T follicular helper cell (primary cell): ENCODE results near the gene BAIAP2L1.

ENCODE experiments used
- DNase-seq: peaks from one replicate; pipeline ENCODE4 v3.0.0-alpha.2; 2020; ENCODE audit warnings: low read depth

Gene BAIAP2L1

GRCh38 chr7:98267303-98267702 is 133.6 kb downstream of the BAIAP2L1 start:
- DNase-seq = no peak

- DNase-seq = no peak
These were observed 134.1 kb downstream of the BAIAP2L1 start for GRCh38 chr7:98266840-98267239.

DNA sequence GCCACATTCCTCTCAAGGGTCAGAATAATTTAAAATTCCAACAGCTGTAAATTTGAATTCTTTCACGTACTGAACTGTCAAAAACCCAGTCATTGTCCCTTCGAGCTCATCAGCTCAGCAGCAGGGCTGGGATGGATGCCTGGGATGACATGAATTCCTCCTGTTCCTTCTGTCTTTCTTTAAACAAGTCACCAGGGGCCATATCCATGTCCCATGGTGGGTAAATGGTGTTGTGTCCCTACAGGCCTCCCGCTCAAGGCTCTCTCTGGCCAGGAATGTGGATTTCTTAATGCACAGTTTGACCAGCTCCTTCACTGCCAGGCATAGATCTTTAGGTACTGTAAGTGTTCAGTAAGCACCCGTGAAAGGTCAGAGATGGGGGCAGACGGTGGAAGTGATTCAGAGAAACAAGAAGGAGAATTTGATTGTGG is 135.0 kb downstream of the BAIAP2L1 start:
- DNase-seq = no peak

DNA sequence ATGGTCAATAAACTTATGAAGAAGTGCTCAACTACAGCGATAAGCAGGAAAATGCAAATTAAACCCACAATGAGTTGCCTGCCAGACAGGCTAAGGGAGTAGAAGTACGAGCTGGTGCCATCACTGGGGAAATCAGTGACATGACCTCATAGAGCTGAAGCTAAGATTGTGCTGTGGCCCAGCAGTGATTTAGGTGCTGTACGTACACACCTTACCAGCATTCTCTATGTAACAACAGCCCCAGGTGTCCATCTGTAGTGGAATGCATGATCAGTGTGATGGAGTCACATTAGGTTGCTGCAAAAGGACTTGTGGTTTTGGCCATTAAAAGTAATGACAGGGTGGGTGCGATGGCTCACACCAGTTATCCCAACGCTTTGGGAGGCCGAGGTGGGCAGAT is 143.2 kb downstream of the BAIAP2L1 start:
- DNase-seq = no peak

DNA sequence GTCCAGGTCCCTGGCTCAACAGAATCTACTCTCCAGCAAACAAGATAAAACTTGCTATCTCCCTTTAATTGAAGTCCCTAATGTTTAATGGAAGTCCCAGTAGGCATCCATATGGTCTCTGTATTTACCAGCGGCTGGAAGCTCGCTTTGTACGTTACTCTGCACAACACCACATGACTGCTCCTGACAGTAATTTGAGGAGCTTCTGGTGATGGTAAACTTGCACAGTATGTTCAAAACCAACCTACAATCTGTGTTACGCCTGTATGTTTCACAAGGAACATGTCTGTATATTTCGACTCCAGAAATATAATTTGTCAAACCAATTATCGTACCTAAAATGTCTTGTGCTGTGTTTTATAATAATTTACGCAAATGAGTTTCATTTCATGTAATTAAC is 144.5 kb downstream of the BAIAP2L1 start:
- no peak for DNase-seq

GRCh38 chr7:98254951-98255610 is 145.8 kb downstream of the BAIAP2L1 start:
- no peak for DNase-seq

GRCh38 chr7:98254516-98254915 is 146.4 kb downstream of the BAIAP2L1 start:
- no peak for DNase-seq

- no peak for DNase-seq
These were observed 148.3 kb downstream of the BAIAP2L1 start for GRCh38 chr7:98252425-98253054.

- peak; percentile 74 for DNase-seq
These were observed 149.1 kb downstream of the BAIAP2L1 start, which contains the start of gene TECPR1 for GRCh38 chr7:98251601-98252424. TSS of gene TECPR1 (minus strand) at chr7:98252232. CDS start at chr7:98246146, 6,086 bp downstream.

DNA sequence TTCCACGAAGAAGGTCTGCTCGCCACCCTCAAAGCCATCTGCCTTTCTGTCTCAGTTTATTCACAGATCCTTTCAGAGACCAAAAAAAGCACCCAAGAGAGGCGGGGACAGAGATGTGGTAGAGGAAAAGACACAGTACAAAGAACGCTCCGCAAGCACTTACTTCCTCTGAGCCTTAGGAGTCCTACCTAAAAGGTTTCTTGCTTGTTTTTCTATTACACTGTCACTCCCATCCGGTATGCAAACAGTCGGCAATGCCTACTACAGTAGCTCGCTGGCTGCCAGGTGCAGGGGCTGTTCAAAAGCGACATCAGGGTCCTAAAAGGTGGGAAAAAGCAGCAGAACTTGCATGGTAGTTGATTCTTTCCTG is 149.7 kb downstream of the BAIAP2L1 start:
- DNase-seq = peak; percentile 28

DNA sequence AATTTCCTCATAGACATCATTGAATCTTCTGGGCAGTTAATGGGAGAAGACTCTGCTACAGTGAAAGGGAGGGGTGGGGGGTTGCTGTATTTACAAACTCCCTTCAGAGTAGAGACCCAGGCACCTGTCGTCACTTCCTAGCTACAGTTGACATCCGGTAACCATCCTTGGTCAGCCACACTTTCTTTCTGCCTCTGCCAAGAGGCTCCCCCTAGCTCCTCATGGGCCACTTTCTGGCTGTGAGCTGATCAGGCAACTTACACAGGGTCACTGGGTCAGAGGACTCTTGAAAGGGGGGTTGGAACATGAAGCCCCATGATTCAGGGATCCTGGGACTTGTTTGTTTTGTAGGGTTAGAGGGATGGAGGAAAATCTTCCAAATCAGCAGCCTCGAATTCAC is 150.1 kb downstream of the BAIAP2L1 start:
- peak; percentile 14 for DNase-seq

DNA sequence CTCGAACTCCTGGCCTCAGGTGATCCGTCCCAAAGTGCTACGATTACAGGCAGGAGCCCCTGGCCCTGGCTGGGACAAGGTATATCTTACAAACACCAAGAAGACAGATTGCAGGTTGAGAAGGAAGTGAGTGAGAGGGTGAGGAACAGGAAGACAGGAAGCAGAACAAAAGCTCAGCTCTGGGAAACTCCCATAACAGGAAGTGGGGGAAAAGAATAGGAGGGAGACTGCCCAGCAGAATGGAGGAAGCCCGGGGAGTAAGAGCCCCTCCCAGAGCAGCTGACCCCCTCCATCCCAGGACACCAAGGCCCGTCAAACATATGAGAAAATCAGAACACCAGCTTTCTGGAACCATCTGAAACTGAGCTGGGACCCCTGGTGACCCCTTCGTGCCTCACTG is 151.8 kb downstream of the BAIAP2L1 start:
- DNase-seq = no peak

DNA sequence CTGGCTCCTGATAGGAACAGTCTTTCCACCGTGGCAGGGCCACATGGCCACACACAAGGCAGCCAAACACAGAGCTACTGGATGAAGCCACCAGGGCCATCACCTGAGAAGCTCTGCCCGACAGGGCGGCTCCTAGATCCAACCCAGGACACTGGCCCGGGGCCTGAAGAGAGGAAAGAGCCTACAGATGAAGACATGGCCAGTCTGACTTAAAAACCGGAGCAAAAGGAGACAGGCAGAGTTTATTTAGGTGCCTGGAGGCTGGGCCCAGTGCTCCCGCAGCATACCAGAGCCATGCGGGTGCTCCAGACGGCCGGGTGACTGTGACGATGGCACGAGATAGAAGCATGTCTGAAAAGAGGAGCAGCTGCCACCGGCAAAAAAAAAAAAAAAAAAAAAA is 152.7 kb downstream of the BAIAP2L1 start:
- no peak for DNase-seq

DNA sequence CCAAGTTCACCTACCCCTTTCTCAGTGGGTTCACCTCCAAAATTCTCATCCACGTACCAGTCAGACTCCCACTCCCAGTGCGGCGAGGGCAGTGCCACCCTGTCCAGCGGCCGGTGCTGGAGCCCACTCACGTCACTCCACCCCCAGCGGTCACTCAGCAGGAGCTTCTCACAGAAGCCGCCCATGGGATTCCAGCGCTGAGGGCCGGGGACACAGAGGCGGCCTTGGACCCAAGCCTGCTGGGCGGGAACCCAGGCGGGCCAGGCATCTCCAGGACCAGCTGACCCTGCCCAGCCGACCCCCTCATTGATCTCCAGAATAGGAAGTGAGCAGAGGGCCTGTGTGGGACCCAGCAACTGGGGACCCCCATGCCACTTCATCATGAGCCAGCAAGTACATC is 156.0 kb downstream of the BAIAP2L1 start:
- no peak for DNase-seq

DNA sequence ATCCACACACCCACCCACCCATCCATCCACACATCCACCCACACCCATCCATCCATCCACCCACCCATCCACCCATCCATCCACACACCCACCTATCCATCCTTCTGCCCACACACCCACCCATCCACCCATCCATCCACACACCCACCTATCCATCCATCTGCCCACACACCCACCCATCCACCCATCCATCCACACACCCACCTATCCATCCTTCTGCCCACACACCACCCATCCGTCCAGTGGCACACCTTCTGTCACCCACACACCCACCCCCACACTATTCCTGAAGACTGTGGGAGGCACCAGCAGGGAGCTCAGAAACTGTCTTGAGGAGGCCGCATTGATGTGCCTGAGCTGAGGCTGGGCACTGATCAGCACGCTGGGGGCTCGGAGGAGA is 158.0 kb downstream of the BAIAP2L1 start:
- DNase-seq = no peak

GRCh38 chr7:98242342-98242741 is 158.5 kb downstream of the BAIAP2L1 start:
- no peak for DNase-seq

DNA sequence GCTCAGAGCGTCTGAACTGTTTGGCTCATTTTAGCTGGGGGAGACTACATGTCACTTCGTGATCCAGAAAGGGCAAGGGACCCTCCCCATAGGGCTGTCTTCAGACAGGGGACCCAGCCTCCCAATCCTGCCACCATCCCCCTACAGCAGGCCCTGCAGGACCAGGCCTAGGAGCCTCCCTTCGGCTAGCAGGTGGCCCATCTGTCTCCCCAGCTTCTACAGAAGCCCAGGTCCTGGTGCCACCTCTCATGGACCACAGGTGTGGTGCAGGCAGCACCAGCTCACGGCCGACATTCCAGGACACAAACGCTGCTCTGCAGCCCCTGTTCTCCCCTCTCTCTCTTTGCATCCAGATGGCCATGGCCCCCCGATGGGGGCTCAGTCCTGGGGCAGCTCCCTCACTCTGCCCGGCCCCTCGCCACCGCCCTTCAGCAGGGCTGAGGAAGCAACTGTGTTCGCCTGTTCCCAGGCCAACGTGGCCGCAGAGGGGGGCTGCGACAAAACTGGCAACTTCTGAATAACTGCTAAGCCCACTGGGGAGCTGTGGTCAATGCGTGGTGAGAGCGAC is 159.1 kb downstream of the BAIAP2L1 start:
- DNase-seq = no peak
